ENCODE measurements around the gene LRRC47. TPM values are rescaled to one million over a fixed set of nuclear protein-coding genes. Genes with fewer than 3 reads are reported as not detected.

Gene LRRC47
- total and polyA plus RNA-seq, 4 donors, result 26.8 to 38.8 (median 31.3) TPM

- DNase-seq (no peak), ATAC-seq (ENCODE audit: low FRiP score) (no peak)
- intact Hi-C loops (cut with DNase I), result no loop called here
- H3K27me3 ChIP-seq (ENCODE audit: control insufficient read depth in 1 of 2, insufficient read depth in 2 of 2, low read length in 1 of 2), result no peaks in the 10 kb centered on the region
- 68 to 70% methylated on average over 6 of the region's 6 CpGs for WGBS, 2 donors
- H3K27ac ChIP-seq (ENCODE audit: low read depth in 1 of 2, low read length in 2 of 2), result no peak overlapping the region
- no peaks in the 10 kb centered on the region for H3K9me3 ChIP-seq (ENCODE audit: control insufficient read depth, low read length)
- no peaks in the 10 kb centered on the region for H3K4me1 ChIP-seq (ENCODE audit: control insufficient read depth in 1 of 2, insufficient read depth in 2 of 2, low read length in 2 of 2)
- no peak overlapping the region for H3K4me3 ChIP-seq (ENCODE audit: low read length in 2 of 2)
- H3K36me3 ChIP-seq (ENCODE audit: control insufficient read depth in 1 of 2, insufficient read depth in 2 of 2, low read length in 1 of 2), result peaks cover 0 to 6% of the 10 kb centered on the region in 2 donors
Measured at GRCh38 chr1:3831689-3832088, 35.4 kb upstream of the LRRC47 start.

- intact Hi-C loops (cut with DNase I), result no loop called here
- no peak for DNase-seq
- WGBS, 2 donors, result 92 to 93% methylated on average over 8 of the region's 8 CpGs
- no peak for ATAC-seq (ENCODE audit: low FRiP score)
- Histone ChIP-seq H3K36me3 (ENCODE audit: control insufficient read depth in 1 of 2, insufficient read depth in 2 of 2, low read length in 1 of 2) (peaks cover 0 to 13% of the 10 kb centered on the region in 2 donors), H3K4me3 (ENCODE audit: low read length in 2 of 2) (no peak overlapping the region), H3K9me3 (ENCODE audit: control insufficient read depth, low read length) (no peaks in the 10 kb centered on the region), H3K27ac (ENCODE audit: low read depth in 1 of 2, low read length in 2 of 2) (no peak overlapping the region), H3K27me3 (ENCODE audit: control insufficient read depth in 1 of 2, insufficient read depth in 2 of 2, low read length in 1 of 2) (no peaks in the 10 kb centered on the region), H3K4me1 (ENCODE audit: control insufficient read depth in 1 of 2, insufficient read depth in 2 of 2, low read length in 2 of 2) (no peaks in the 10 kb centered on the region)
Measured at GRCh38 chr1:3828391-3828790, 32.1 kb upstream of the LRRC47 start.

- no peak overlapping the region for H3K27ac ChIP-seq (ENCODE audit: low read depth in 1 of 2, low read length in 2 of 2)
- DNase-seq (peak in 1 of 2 donors; percentile 64), ATAC-seq (ENCODE audit: low FRiP score) (no peak)
- peaks cover 0 to 13% of the 10 kb centered on the region in 2 donors for H3K36me3 ChIP-seq (ENCODE audit: control insufficient read depth in 1 of 2, insufficient read depth in 2 of 2, low read length in 1 of 2)
- no peaks in the 10 kb centered on the region for H3K4me1 ChIP-seq (ENCODE audit: control insufficient read depth in 1 of 2, insufficient read depth in 2 of 2, low read length in 2 of 2)
- H3K27me3 ChIP-seq (ENCODE audit: control insufficient read depth in 1 of 2, insufficient read depth in 2 of 2, low read length in 1 of 2), result no peaks in the 10 kb centered on the region
- H3K4me3 ChIP-seq (ENCODE audit: low read length in 2 of 2), result no peak overlapping the region
- 84 to 86% methylated on average over 14 of the region's 14 CpGs for WGBS, 2 donors
- intact Hi-C loops (cut with DNase I), result no loop called here
- no peaks in the 10 kb centered on the region for H3K9me3 ChIP-seq (ENCODE audit: control insufficient read depth, low read length)
Measured at GRCh38 chr1:3827813-3828307, 31.6 kb upstream of the LRRC47 start.

- WGBS, 2 donors, result 84 to 86% methylated on average over 15 of the region's 15 CpGs
- intact Hi-C loops (cut with DNase I), result no loop called here
- peaks cover 0 to 11% of the 10 kb centered on the region in 2 donors for H3K36me3 ChIP-seq (ENCODE audit: control insufficient read depth in 1 of 2, insufficient read depth in 2 of 2, low read length in 1 of 2)
- H3K4me1 ChIP-seq (ENCODE audit: control insufficient read depth in 1 of 2, insufficient read depth in 2 of 2, low read length in 2 of 2), result no peaks in the 10 kb centered on the region
- no peaks in the 10 kb centered on the region for H3K9me3 ChIP-seq (ENCODE audit: control insufficient read depth, low read length)
- no peaks in the 10 kb centered on the region for H3K27me3 ChIP-seq (ENCODE audit: control insufficient read depth in 1 of 2, insufficient read depth in 2 of 2, low read length in 1 of 2)
- H3K27ac ChIP-seq (ENCODE audit: low read depth in 1 of 2, low read length in 2 of 2), result no peak overlapping the region
- ATAC-seq (ENCODE audit: low FRiP score) (no peak), DNase-seq (no peak)
- no peak overlapping the region for H3K4me3 ChIP-seq (ENCODE audit: low read length in 2 of 2)
Measured at GRCh38 chr1:3825356-3825755, 29.1 kb upstream of the LRRC47 start.

GRCh38 chr1:3824650-3825049 lies 28.4 kb upstream of the LRRC47 start:
- no peak for ATAC-seq (ENCODE audit: low FRiP score)
- H3K36me3 ChIP-seq (ENCODE audit: control insufficient read depth in 1 of 2, insufficient read depth in 2 of 2, low read length in 1 of 2), result peaks cover 0 to 11% of the 10 kb centered on the region in 2 donors
- no peaks in the 10 kb centered on the region for H3K4me1 ChIP-seq (ENCODE audit: control insufficient read depth in 1 of 2, insufficient read depth in 2 of 2, low read length in 2 of 2)

GRCh38 chr1:3822421-3822820 lies 26.1 kb upstream of the LRRC47 start:
- Histone ChIP-seq H3K4me1 (ENCODE audit: control insufficient read depth in 1 of 2, insufficient read depth in 2 of 2, low read length in 2 of 2) (no peaks in the 10 kb centered on the region), H3K36me3 (ENCODE audit: control insufficient read depth in 1 of 2, insufficient read depth in 2 of 2, low read length in 1 of 2) (peaks cover 0 to 9% of the 10 kb centered on the region in 2 donors), H3K27me3 (ENCODE audit: control insufficient read depth in 1 of 2, insufficient read depth in 2 of 2, low read length in 1 of 2) (no peaks in the 10 kb centered on the region), H3K4me3 (ENCODE audit: low read length in 2 of 2) (no peak overlapping the region), H3K27ac (ENCODE audit: low read depth in 1 of 2, low read length in 2 of 2) (no peak overlapping the region), H3K9me3 (ENCODE audit: control insufficient read depth, low read length) (no peaks in the 10 kb centered on the region)
- DNase-seq (peak in 1 of 2 donors; percentile 21), ATAC-seq (ENCODE audit: low FRiP score) (no peak)
- 84 to 88% methylated on average over 16 of the region's 16 CpGs for WGBS, 2 donors
- intact Hi-C loops (cut with DNase I), result no loop called here

More at GRCh38 chr1:3824650-3825049, 28.4 kb upstream of the LRRC47 start:
- intact Hi-C loops (cut with DNase I), result no loop called here
- no peaks in the 10 kb centered on the region for H3K9me3 ChIP-seq (ENCODE audit: control insufficient read depth, low read length)
- no peak overlapping the region for H3K27ac ChIP-seq (ENCODE audit: low read depth in 1 of 2, low read length in 2 of 2)
- H3K27me3 ChIP-seq (ENCODE audit: control insufficient read depth in 1 of 2, insufficient read depth in 2 of 2, low read length in 1 of 2), result no peaks in the 10 kb centered on the region
- H3K4me3 ChIP-seq (ENCODE audit: low read length in 2 of 2), result no peak overlapping the region
- DNase-seq, result peak in 1 of 2 donors; percentile 44
- WGBS, 2 donors, result 86 to 96% methylated on average over 6 to 8 of the region's 8 CpGs

- Histone ChIP-seq H3K27ac (ENCODE audit: low read depth in 1 of 2, low read length in 2 of 2) (no peak overlapping the region), H3K4me3 (ENCODE audit: low read length in 2 of 2) (no peak overlapping the region), H3K36me3 (ENCODE audit: control insufficient read depth in 1 of 2, insufficient read depth in 2 of 2, low read length in 1 of 2) (peaks cover 0 to 9% of the 10 kb centered on the region in 2 donors), H3K27me3 (ENCODE audit: control insufficient read depth in 1 of 2, insufficient read depth in 2 of 2, low read length in 1 of 2) (no peaks in the 10 kb centered on the region), H3K4me1 (ENCODE audit: control insufficient read depth in 1 of 2, insufficient read depth in 2 of 2, low read length in 2 of 2) (no peaks in the 10 kb centered on the region), H3K9me3 (ENCODE audit: control insufficient read depth, low read length) (no peaks in the 10 kb centered on the region)
- intact Hi-C loops (cut with DNase I), result no loop called here
- DNase-seq (peak in 1 of 2 donors; percentile 61), ATAC-seq (ENCODE audit: low FRiP score) (no peak)
- 89% methylated on average over 15 of the region's 15 CpGs for WGBS, 2 donors
Measured at GRCh38 chr1:3821908-3822307, 25.6 kb upstream of the LRRC47 start.

- 78 to 83% methylated on average over 13 of the region's 13 CpGs for WGBS, 2 donors
Measured at GRCh38 chr1:3821447-3821846, 25.1 kb upstream of the LRRC47 start.

GRCh38 chr1:3821004-3821403 lies 24.7 kb upstream of the LRRC47 start:
- intact Hi-C loops (cut with DNase I), result no loop called here
- no peak overlapping the region for H3K27ac ChIP-seq (ENCODE audit: low read depth in 1 of 2, low read length in 2 of 2)
- no peak overlapping the region for H3K4me3 ChIP-seq (ENCODE audit: low read length in 2 of 2)
- ATAC-seq (ENCODE audit: low FRiP score), result no peak
- H3K36me3 ChIP-seq (ENCODE audit: control insufficient read depth in 1 of 2, insufficient read depth in 2 of 2, low read length in 1 of 2), result peaks cover 0 to 7% of the 10 kb centered on the region in 2 donors
- DNase-seq, result peak in 1 of 2 donors; percentile 55
- H3K4me1 ChIP-seq (ENCODE audit: control insufficient read depth in 1 of 2, insufficient read depth in 2 of 2, low read length in 2 of 2), result no peaks in the 10 kb centered on the region
- 83 to 85% methylated on average over 6 of the region's 6 CpGs for WGBS, 2 donors
- H3K27me3 ChIP-seq (ENCODE audit: control insufficient read depth in 1 of 2, insufficient read depth in 2 of 2, low read length in 1 of 2), result no peaks in the 10 kb centered on the region
- no peaks in the 10 kb centered on the region for H3K9me3 ChIP-seq (ENCODE audit: control insufficient read depth, low read length)

More at GRCh38 chr1:3821447-3821846, 25.1 kb upstream of the LRRC47 start:
- Histone ChIP-seq H3K4me1 (ENCODE audit: control insufficient read depth in 1 of 2, insufficient read depth in 2 of 2, low read length in 2 of 2) (no peaks in the 10 kb centered on the region), H3K27ac (ENCODE audit: low read depth in 1 of 2, low read length in 2 of 2) (no peak overlapping the region), H3K4me3 (ENCODE audit: low read length in 2 of 2) (no peak overlapping the region), H3K9me3 (ENCODE audit: control insufficient read depth, low read length) (no peaks in the 10 kb centered on the region), H3K27me3 (ENCODE audit: control insufficient read depth in 1 of 2, insufficient read depth in 2 of 2, low read length in 1 of 2) (no peaks in the 10 kb centered on the region), H3K36me3 (ENCODE audit: control insufficient read depth in 1 of 2, insufficient read depth in 2 of 2, low read length in 1 of 2) (peaks cover 0 to 9% of the 10 kb centered on the region in 2 donors)
- ATAC-seq (ENCODE audit: low FRiP score) (no peak), DNase-seq (peak in 1 of 2 donors; percentile 49)
- intact Hi-C loops (cut with DNase I), result no loop called here
